Adrenal gland (tissue), 5 donors: Measurements from ENCODE around the gene OAF.

Source experiments
- CTCF ChIP-seq, 6 experiments: fragments of 450-650 bp in 4 of 6; fragments of 200-600 bp in 2 of 6; sonication (generic) in 1 of 6; IDR thresholded peaks; 1 replicate in 5 of 6; 2 replicates in 1 of 6; pipeline versions ENCODE4 v1.5.1 to v1.8.0; 2016 to 2021; ENCODE audit warnings: antibody characterized with exemption in 6 of 6, mild to moderate bottlenecking in 2 of 6, moderate library complexity in 1 of 6
- POLR2A ChIP-seq, 2 donors: fragments of 450-650 bp; IDR thresholded peaks; one replicate each; pipeline ENCODE4 v1.6.1; 2017; ENCODE audit warnings: antibody characterized with exemption in 2 of 2, mild to moderate bottlenecking in 2 of 2, moderate library complexity in 1 of 2
- donor health status: DM: no; HTN: no; CAD: no.

GRCh38 chr11:120241277-120241676 is 30.4 kb downstream of the OAF start:
- no peak for TF ChIP-seq CTCF (IDR thresholded peaks at IDR 0.05)
- TF ChIP-seq POLR2A (IDR thresholded peaks at IDR 0.05): no peak
